Uterus (tissue), 4 donors: ENCODE results near the gene DNASE2. TPM values are rescaled to one million over a fixed set of nuclear protein-coding genes. Genes with fewer than 3 reads are reported as not detected.

Experiments used
- DNase-seq, 2 donors: peaks; one replicate each; pipeline ENCODE4 v3.0.0-alpha.2; 2019 to 2020
- H3K27ac ChIP-seq, 2 donors: fragments of 200-600 bp; sonication (generic); 1 replicate in 1 of 2; 2 replicates in 1 of 2; pipeline ENCODE4 v1.5.1; 2016 to 2018
- H3K27me3 ChIP-seq, 2 donors: fragments of 200-600 bp; sonication (generic); one replicate each; pipeline ENCODE4 v1.5.1; 2018 to 2019; ENCODE audit warnings: control low read depth in 1 of 2
- H3K36me3 ChIP-seq, 2 donors: fragments of 200-600 bp; sonication (generic); one replicate each; pipeline ENCODE4 v1.5.1; 2019; ENCODE audit warnings: control low read depth in 1 of 2
- H3K4me1 ChIP-seq, 2 donors: fragments of 200-600 bp; sonication (generic); one replicate each; pipeline ENCODE4 v1.5.1; 2018 to 2019; ENCODE audit warnings: control low read depth in 1 of 2
- H3K4me3 ChIP-seq, 2 donors: fragments of 200-600 bp; sonication (generic); 1 replicate in 1 of 2; 2 replicates in 1 of 2; pipeline ENCODE4 v1.5.1; 2018 to 2019; ENCODE audit warnings: mild to moderate bottlenecking in 1 of 2
- H3K9me3 ChIP-seq, 2 donors: fragments of 200-600 bp; sonication (generic); one replicate each; pipeline ENCODE4 v1.5.1; 2019; ENCODE audit warnings: control low read depth in 1 of 2
- POLR2A ChIP-seq, 2 donors: fragments of 450-650 bp; IDR thresholded peaks; one replicate each; pipeline ENCODE4 v1.6.1; 2016; ENCODE audit warnings: antibody characterized with exemption in 2 of 2, mild to moderate bottlenecking in 1 of 2, moderate library complexity in 1 of 2
- intact Hi-C: fragments of 100-400 bp; cut with DNase I; formaldehyde crosslinking; loops from one replicate; pipeline ENCODE4 v1.15.1; 2023; ENCODE audit warnings: low total_unique reads
- total RNA-seq, 4 donors: library from RNA; depleted of rRNA in 3 of 4; stranded (reverse); fragments of >200 nt in 3 of 4; gene quantifications; one replicate each; pipeline versions ENCODE4 v1.1.0 to v1.2.4, GENCODE V29; 2014 to 2023
- TF ChIP-seq, protein P1 (sequence below), 4 experiments: fragments of 200-600 bp in 2 of 4; fragments of 450-650 bp in 2 of 4; sonication (generic) in 2 of 4; IDR thresholded peaks; one replicate each; pipeline ENCODE4 v1.5.1; 2016 to 2019; ENCODE audit warnings: antibody characterized with exemption in 4 of 4, mild to moderate bottlenecking in 2 of 4, moderate library complexity in 1 of 4
- donor health status: DM: yes; HTN: yes; CAD: no.

The DNASE2 gene
- total RNA-seq, 4 donors from 2014 or later = 19.0 to 65.8 (median 31.0) TPM

DNA sequence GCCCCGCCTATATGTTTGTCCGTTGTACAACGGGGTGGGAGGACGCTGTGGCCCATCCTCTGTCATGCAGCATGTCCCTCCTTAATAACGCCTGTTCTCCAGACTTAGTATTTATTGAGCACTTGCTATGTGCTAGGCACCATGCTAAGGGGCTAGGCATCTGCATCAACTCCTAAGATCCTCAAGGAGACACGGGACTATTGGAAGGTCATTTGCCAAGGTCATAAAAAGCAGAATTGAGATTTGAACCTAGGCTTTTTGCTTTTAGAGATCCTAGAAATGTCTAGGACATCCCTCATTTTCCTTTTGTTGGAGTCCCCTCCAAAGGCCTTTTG, 44.8 kb downstream of the DNASE2 start:
- DNase-seq = no peak
- Histone ChIP-seq H3K36me3 (no peaks in the 10 kb centered on the region), H3K4me1 (peaks cover 0 to 19% of the 10 kb centered on the region in 2 donors), H3K4me3 (no peak overlapping the region), H3K9me3 (no peaks in the 10 kb centered on the region), H3K27me3 (peaks cover 62 to 64% of the 10 kb centered on the region in 2 donors), H3K27ac (no peak overlapping the region)
- TF ChIP-seq, protein P1, sequence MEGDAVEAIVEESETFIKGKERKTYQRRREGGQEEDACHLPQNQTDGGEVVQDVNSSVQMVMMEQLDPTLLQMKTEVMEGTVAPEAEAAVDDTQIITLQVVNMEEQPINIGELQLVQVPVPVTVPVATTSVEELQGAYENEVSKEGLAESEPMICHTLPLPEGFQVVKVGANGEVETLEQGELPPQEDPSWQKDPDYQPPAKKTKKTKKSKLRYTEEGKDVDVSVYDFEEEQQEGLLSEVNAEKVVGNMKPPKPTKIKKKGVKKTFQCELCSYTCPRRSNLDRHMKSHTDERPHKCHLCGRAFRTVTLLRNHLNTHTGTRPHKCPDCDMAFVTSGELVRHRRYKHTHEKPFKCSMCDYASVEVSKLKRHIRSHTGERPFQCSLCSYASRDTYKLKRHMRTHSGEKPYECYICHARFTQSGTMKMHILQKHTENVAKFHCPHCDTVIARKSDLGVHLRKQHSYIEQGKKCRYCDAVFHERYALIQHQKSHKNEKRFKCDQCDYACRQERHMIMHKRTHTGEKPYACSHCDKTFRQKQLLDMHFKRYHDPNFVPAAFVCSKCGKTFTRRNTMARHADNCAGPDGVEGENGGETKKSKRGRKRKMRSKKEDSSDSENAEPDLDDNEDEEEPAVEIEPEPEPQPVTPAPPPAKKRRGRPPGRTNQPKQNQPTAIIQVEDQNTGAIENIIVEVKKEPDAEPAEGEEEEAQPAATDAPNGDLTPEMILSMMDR (IDR thresholded peaks at IDR 0.05) = no peak
- no peak for TF ChIP-seq POLR2A (IDR thresholded peaks at IDR 0.05)
- intact Hi-C loops = no loop called here

DNA sequence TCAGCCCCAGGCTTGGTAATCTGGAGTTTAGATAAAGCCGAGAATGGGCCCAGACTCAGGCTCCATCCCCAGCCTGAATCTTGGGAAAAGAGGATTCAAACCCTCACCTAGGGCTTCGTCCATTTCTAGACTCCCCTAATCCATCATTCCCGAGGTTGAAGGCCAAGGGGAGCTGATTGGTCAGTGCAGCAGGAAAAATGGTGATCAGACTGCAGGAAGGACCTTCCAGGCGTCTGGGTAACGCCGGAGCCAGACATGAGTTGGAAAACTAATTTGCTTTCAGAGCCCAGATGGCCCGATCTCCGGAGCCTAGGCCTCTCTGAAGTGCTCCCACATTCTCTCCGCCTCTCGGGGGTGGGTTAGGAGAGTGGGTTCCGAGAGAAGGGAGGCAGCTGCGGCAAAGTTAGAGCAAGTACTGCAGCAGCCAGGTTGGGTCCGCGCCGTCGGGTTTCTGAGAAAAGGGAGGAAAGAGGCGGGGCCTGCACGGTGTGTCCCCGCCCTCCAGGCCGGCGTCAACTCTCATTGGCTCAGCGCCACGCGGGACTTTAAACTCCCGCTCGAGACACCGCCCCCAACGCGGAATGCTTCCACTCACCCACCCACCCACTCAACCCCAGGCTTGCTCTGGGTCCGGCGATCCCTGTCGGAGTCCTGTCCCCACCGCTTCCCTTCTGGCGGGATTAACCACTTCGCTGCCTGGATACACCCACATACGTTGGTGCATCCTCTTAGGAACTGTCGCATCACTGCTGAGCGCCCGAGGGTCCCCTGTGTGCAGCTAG, 46.1 kb downstream of the DNASE2 start:
- H3K27ac ChIP-seq = no peak overlapping the region
- no peak overlapping the region for H3K4me3 ChIP-seq
- peaks cover 0 to 14% of the 10 kb centered on the region in 2 donors for H3K4me1 ChIP-seq
- no peaks in the 10 kb centered on the region for H3K36me3 ChIP-seq
- no peak for DNase-seq
- peaks cover 55 to 65% of the 10 kb centered on the region in 2 donors for H3K27me3 ChIP-seq
- intact Hi-C loops = no loop called here
- no peaks in the 10 kb centered on the region for H3K9me3 ChIP-seq
- TF ChIP-seq POLR2A (IDR thresholded peaks at IDR 0.05) = no peak
- TF ChIP-seq, protein P1 (IDR thresholded peaks at IDR 0.05) = no peak

DNA sequence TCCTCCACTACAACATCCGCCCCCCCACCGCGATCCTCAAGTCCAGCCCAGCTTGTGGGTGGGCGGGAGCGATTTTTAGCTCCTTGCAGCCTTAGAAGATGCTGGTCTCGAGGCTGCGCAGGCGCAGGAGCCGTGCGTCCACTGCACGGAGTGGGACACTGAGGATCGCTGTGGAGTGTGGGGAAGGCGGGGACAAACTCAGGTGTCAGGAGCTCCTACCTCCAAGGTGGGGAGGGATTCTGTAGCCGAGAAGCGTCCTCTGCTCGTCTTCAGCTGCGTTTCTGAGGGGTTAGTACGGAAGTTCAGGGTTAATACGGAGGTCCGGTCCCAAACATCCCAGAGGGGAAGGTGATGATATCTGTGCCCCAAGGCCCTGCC, 46.7 kb downstream of the DNASE2 start, which contains the start of gene RTBDN:
TSS of gene RTBDN (minus strand) at position 14 of the 378 bp plus-strand sequence. CDS start 4,600 bp downstream, outside the sequence.
- no peak for TF ChIP-seq POLR2A (IDR thresholded peaks at IDR 0.05)
- H3K4me3 ChIP-seq = peak within 1 kb of the TSS in 1 of 2 donors; percentile 23
- DNase-seq = no peak
- no peak within 1 kb of the TSS for H3K27ac ChIP-seq
- H3K36me3 ChIP-seq = no peaks in the 10 kb centered on the region
- H3K4me1 ChIP-seq = peaks cover 0 to 14% of the 10 kb centered on the region in 2 donors
- H3K27me3 ChIP-seq = peaks cover 53 to 70% of the 10 kb centered on the region in 2 donors
- no peaks in the 10 kb centered on the region for H3K9me3 ChIP-seq
- intact Hi-C loops = no loop called here

DNA sequence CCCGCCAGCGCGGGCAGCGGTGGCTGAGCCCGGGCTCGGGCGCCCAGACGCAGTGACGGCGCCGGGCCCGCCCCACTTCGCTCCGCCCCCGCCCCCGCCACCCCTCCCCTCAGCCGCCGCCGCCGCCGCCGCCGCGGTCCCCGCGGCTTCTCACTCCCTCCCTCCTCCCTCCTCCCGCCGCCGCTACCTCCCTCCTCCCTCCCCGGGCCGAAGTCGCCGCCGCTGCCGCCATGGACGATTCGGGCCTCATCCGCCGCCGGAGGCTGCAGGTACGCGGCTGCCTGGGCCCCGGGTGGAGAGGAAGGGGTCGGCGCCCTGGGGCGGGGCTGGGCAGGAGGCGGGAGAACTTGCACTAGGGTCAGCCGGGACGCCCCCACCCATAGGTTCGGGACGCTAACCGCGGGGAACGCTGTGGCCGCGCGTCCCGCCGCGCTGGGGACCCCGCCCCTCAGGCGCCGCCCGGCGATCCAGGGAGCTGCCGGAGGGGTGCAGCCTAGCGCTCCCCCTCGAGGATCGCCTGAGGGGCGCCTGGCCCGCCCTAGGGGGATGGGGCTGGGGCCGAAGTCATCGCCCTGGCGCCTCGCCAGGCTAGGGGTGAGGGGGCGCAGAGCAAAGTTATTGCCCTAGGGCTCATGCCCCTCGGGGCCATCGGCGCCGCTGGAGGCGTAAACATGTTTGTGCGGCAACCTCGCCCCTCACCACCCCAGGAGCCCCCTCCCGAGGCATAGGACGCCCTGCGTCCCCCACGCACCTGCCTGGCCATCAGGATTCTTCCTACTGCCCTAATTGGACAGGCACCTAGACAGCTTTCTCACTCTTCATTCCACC, 47.3 kb downstream of the DNASE2 start:
- no peak overlapping the region for H3K27ac ChIP-seq
- intact Hi-C loops = no loop called here
- H3K27me3 ChIP-seq = peaks cover 53 to 67% of the 10 kb centered on the region in 2 donors
- peaks cover 0 to 13% of the 10 kb centered on the region in 2 donors for H3K4me1 ChIP-seq
- no peaks in the 10 kb centered on the region for H3K36me3 ChIP-seq
- TF ChIP-seq, protein P1 (IDR thresholded peaks at IDR 0.05) = no peak
- TF ChIP-seq POLR2A (IDR thresholded peaks at IDR 0.05) = no peak
- H3K4me3 ChIP-seq = peak overlapping the region in 1 of 2 donors; percentile 23
- H3K9me3 ChIP-seq = no peaks in the 10 kb centered on the region
- no peak for DNase-seq

DNA sequence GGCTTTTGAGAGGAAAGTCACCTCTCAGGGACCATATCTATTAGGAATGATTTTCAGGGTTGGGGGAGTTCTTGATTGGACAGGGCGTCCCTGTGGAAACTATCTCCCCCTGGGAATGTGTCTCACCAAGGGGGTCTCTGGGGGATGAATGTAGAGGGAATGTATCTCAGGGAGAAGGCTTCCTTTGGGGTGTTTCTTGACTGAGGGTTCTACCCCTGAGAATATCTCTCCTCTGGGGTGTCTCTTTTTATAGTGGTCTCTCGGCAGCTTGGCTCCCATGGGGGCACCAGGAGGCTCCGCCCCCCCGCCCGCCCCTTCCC, 47.9 kb downstream of the DNASE2 start:
- peaks cover 47 to 61% of the 10 kb centered on the region in 2 donors for H3K27me3 ChIP-seq

More for the DNA sequence above, 47.9 kb downstream of the DNASE2 start:
- Histone ChIP-seq H3K36me3 (no peaks in the 10 kb centered on the region), H3K27ac (no peak overlapping the region), H3K4me1 (peaks cover 0 to 7% of the 10 kb centered on the region in 2 donors), H3K4me3 (no peak overlapping the region), H3K9me3 (no peaks in the 10 kb centered on the region)
- DNase-seq = no peak
- intact Hi-C loops = no loop called here
- TF ChIP-seq, protein P1 (IDR thresholded peaks at IDR 0.05) = no peak
- no peak for TF ChIP-seq POLR2A (IDR thresholded peaks at IDR 0.05)
